GM19328 (cell line): ENCODE data around the gene PLA2G4C.
"Not testable (repeated sequence)": the region's sequence is repeated elsewhere in the genome, so short reads cannot be mapped to it uniquely, and the experiment has no call there.

ENCODE experiments used
- ATAC-seq: cut with Tn5 transposase; IDR thresholded peaks from one replicate; pipeline ENCODE4 v1.9.1; 2021; ENCODE audit warnings: mild to moderate bottlenecking, moderate library complexity; ENCODE audit not compliant: unreplicated experiment

PLA2G4C gene

GRCh38 chr19:48111280-48111679 is 663 bp upstream of the PLA2G4C start:
- no peak for ATAC-seq

- no peak for ATAC-seq
Observed at GRCh38 chr19:48108997-48109782, 1.4 kb downstream of the PLA2G4C start.

- ATAC-seq = no peak
Observed at GRCh38 chr19:48103922-48104321, 6.7 kb downstream of the PLA2G4C start.

DNA sequence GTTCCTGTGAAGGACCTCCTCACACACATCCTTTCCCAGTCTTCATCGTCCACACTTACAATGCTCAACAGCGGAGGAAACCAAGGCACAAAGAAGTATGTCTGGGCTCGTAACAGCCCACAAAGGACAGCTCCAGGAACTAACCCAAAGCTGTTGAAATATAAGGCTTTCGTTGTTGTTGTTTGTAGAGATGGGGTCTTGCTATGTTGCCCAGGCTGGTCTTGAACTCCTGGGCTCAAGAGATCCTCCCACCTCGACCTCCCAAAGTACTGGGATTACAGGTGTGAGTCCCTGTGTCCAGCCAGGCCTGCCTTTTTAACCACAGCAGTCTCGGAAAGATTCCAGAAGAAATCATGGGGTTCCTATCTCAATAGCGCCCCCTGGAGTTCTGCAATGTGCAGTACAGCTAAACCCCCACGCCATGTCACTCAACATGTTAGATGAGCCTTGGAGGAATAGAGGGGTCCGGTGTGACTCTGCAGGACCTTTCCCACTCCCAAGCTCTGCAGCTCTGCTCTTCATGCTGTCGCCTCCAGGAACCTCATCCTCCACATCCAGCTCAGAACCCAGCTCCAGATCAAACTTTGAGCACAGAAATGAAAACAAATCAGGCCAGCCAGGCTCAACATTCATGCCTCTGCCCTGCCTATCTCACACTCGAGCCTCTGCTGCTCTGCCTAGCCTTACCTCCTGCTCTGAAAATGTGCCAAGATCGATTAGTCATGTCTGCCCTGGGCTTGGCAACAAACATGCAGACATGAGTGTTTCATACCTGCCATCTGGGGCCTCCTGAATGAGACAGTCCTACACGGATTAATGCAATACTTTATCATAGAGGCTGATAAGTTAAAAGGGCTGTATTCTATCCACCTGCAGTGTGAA is 7.5 kb downstream of the PLA2G4C start:
- ATAC-seq = no peak

GRCh38 chr19:48095612-48096175 is 14.9 kb downstream of the PLA2G4C start:
- ATAC-seq = no peak

- ATAC-seq = no peak
Observed at GRCh38 chr19:48094855-48095203, 15.8 kb downstream of the PLA2G4C start.

- ATAC-seq = no peak
Observed at GRCh38 chr19:48094129-48094854, 16.3 kb downstream of the PLA2G4C start.

DNA sequence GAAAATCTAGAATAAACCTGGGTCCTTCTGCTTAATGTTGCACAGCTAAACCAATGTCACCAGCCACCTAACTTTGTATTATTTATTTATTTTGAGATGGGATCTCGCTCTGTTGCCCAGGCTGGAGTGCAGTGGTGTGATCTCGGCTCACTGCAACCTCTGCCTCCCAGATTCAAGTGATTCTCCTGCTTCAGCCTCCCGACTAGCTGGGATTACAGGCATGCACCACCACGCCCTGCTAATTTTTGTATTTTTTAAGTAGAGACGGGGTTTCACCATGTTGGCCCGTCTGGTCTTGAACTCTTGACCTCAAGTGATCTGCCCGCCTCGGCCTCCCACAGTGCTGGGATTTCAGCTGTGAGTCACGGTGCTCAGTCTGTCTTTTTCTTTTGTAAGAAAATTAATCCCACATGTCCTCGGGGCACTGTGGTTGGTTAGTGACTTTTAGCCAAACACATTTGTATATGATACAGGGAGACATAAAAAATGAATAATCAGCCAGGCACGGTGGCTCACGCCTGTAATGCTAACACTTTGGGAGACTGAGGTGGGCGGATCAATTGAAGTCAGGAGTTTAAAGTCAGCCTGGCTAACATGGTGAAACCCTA is 19.4 kb downstream of the PLA2G4C start:
- ATAC-seq = not testable (repeated sequence)

GRCh38 chr19:48090281-48090802 is 20.3 kb downstream of the PLA2G4C start:
- no peak for ATAC-seq

DNA sequence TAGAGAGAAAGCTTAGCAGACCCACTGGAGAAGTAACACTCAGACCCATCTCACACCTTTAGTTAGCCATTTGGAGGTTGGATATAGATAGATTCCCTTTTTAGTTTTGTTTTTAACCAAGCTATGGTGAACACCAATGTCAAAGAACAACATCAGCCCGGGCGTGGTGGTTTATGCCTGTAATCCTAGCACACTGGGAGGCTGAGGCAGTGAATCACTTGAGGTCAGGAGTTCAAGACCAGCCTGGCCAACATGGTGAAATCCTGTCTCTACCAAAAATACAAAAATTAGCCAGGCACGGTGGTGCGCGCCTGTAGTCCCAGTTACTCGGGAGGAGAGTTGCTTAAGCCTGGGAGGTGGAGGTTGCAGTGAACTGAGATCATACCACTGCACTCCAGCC is 21.6 kb downstream of the PLA2G4C start:
- ATAC-seq = not testable (repeated sequence)

- ATAC-seq = no peak
Observed at GRCh38 chr19:48085904-48086864, 24.4 kb downstream of the PLA2G4C start.

DNA sequence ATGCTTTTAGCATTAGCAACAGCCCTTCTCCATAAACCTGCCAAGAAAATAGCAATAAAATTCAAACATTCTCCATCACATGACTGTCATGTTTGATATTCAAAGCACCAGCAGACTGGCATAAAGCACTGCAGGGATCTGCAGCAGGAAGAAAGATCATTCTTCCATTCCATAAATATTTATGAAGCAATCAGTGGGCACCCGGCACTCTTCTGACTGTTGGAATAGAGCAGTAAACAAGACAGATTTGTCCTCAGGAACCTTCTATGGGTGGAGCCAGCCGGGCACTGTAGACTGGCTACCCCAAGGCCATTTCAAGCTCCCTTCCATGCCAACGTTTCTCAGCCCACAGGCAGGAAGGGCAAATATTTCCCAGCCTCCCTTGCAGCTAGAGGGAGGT is 25.5 kb downstream of the PLA2G4C start:
- ATAC-seq = no peak

DNA sequence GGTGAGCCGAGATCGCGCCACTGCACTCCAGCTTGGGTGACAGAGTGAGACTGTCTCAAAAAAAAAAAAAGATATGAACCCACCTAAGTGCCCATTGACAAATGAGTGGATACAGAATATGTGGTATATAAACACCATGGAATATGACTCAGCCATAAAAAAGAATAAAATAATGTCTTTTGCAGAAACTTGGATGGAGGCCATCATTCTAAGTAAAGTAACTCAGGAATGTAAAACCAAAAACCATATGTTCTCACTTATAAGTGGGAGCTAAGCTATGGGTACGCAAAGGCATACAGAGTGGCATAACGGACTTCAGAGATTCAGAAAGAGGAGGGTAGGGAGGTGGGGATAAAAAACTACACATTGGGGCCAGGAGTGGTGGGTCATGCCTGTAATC is 29.5 kb downstream of the PLA2G4C start:
- no peak for ATAC-seq

DNA sequence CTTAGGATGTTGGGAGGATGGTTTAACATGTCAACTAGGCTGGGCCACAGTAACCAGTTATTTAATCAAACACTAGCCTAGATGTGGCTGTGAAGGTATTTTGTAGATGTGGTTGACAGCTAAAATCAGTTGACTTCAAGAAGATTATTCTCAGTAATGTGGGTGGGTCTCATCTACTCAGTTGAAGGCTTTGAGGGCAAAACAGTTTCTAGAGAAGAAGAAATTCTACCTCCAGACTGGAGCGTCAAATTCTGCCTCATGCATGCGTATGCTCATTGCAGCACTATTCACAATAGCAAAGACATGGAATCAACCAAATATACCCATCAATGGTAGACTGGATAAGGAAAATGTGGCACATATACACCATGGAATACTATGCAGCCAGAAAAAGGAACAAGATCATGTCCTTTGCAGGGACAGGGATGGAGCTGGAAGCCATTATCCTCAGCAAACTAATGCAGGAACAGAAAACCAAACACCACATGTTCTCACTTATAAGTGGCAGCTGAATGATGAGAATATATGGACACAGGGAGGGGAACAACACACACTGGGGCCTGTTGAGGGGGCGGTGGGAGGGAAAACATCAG is 40.3 kb downstream of the PLA2G4C start:
- not testable (repeated sequence) for ATAC-seq

- ATAC-seq = no peak
Observed at GRCh38 chr19:48069435-48069834, 41.2 kb downstream of the PLA2G4C start.

- no peak for ATAC-seq
Observed at GRCh38 chr19:48064509-48064908, 46.1 kb downstream of the PLA2G4C start.

- ATAC-seq = no peak
Observed at GRCh38 chr19:48061401-48062344, 48.9 kb downstream of the PLA2G4C start.

GRCh38 chr19:48060381-48060780 is 50.2 kb downstream of the PLA2G4C start:
- no peak for ATAC-seq
